Astrocyte of the cerebellum (primary cell): Measurements from ENCODE around the gene ZCCHC24.

Experiments
- DNase-seq: peaks from one replicate; pipeline ENCODE4 v3.0.0-alpha.2; 2011; ENCODE audit warnings: low read depth
- H3K4me3 ChIP-seq: 2 replicates; pipeline ENCODE4 v1.5.1; 2011; ENCODE audit warnings: mild to moderate bottlenecking, low read depth, low read length, moderate library complexity
- CTCF ChIP-seq: IDR thresholded peaks from 2 replicates; pipeline ENCODE4 v1.5.1; 2012; ENCODE audit warnings: low read length, low read depth, moderate library complexity, mild to moderate bottlenecking; ENCODE audit errors: missing control alignments
- in situ Hi-C: cut with HindIII; loops from 2 replicates; pipeline ENCODE4 v1.10.0; 2017; ENCODE audit warnings: low sequenced_read_pairs

The ZCCHC24 gene

GRCh38 chr10:79468841-79469585 is 23.6 kb upstream of the ZCCHC24 start:
- in situ Hi-C loops, result no loop called here
- no peak for TF ChIP-seq CTCF

GRCh38 chr10:79468015-79468560 is 22.7 kb upstream of the ZCCHC24 start:
- H3K4me3 ChIP-seq, result no peak overlapping the region
- no peak for DNase-seq
- no peak for TF ChIP-seq CTCF
- in situ Hi-C loops, result no loop called here

More at GRCh38 chr10:79468841-79469585, 23.6 kb upstream of the ZCCHC24 start:
- no peak overlapping the region for H3K4me3 ChIP-seq
- no peak for DNase-seq

GRCh38 chr10:79465341-79465740 is 19.9 kb upstream of the ZCCHC24 start:
- no peak for TF ChIP-seq CTCF

GRCh38 chr10:79463578-79464496 is 18.4 kb upstream of the ZCCHC24 start:
- H3K4me3 ChIP-seq, result no peak overlapping the region
- TF ChIP-seq CTCF, result no peak
- no peak for DNase-seq
- in situ Hi-C loops, result loop anchor here (5.0 kb wide), 1 partner anchor 52 kb away; no protein-coding TSS in a partner anchor

More at GRCh38 chr10:79465341-79465740, 19.9 kb upstream of the ZCCHC24 start:
- H3K4me3 ChIP-seq, result no peak overlapping the region
- in situ Hi-C loops, result no loop called here
- no peak for DNase-seq

- in situ Hi-C loops, result loop anchor here (5.0 kb wide), 1 partner anchor 48 kb away; no protein-coding TSS in a partner anchor
- no peak overlapping the region for H3K4me3 ChIP-seq
- DNase-seq, result no peak
- no peak for TF ChIP-seq CTCF
These were observed 15.3 kb upstream of the ZCCHC24 start for GRCh38 chr10:79460687-79461086.

- DNase-seq, result no peak
- TF ChIP-seq CTCF, result no peak
- in situ Hi-C loops, result no loop called here
- no peak overlapping the region for H3K4me3 ChIP-seq
These were observed 13.8 kb upstream of the ZCCHC24 start for GRCh38 chr10:79459243-79459642.
